Peyer's patch (tissue), 4 donors: Measurements from ENCODE around the gene GRPEL1.

ENCODE experiments used
- POLR2A ChIP-seq, 2 donors: fragments of 450-650 bp; IDR thresholded peaks; one replicate each; pipeline ENCODE4 v1.5.1; 2017; ENCODE audit warnings: antibody characterized with exemption in 2 of 2, mild to moderate bottlenecking in 2 of 2, moderate library complexity in 2 of 2
- TF ChIP-seq, protein P1 (sequence below), 6 experiments: fragments of 450-650 bp in 4 of 6; fragments of 200-600 bp in 2 of 6; sonication (generic) in 1 of 6; IDR thresholded peaks; one replicate each; pipeline ENCODE4 v1.5.1; 2017 to 2019; ENCODE audit warnings: antibody characterized with exemption in 6 of 6, mild to moderate bottlenecking in 3 of 6, moderate library complexity in 1 of 6

DNA sequence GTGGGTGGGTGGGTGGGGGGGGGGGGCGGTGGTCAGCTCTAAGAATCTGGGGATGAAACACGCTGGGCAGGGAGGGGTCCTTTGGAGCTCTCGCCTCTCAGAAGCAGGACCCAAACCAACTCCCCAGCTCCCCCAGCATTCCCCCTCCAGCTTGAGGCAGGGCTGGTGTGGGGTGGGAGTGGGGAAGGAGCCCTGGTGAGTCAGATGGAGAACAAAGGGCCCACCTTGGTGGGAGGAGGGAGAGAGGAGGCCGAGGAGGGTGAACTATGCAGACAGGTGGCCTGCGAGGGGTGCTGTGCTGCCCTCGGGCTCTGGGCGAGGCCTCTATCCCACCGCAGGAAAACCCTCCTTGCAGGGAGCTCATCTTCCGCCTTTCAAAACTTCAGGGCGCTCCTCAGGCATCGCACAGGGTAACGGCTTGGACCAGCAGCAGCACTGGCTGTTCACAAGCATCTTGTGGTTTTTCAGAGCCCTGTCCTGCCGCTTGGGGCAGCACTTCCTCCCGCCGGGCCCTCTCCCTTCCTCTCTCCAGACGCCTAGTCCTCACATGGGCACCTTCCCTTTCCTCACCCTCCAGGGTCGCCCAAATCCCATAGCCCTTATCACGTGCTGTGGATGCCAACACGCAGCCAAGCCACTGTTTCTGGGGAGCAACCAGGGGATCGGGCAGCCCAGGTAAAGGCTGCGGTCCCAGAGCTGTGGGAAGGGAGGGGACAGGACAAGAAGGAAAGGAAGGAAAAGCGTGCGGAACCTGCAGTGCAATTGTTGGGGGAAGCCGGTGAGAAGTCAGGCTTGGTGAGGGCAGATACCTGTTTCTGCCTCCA lies 34.0 kb upstream of the GRPEL1 start:
- TF ChIP-seq, protein P1, sequence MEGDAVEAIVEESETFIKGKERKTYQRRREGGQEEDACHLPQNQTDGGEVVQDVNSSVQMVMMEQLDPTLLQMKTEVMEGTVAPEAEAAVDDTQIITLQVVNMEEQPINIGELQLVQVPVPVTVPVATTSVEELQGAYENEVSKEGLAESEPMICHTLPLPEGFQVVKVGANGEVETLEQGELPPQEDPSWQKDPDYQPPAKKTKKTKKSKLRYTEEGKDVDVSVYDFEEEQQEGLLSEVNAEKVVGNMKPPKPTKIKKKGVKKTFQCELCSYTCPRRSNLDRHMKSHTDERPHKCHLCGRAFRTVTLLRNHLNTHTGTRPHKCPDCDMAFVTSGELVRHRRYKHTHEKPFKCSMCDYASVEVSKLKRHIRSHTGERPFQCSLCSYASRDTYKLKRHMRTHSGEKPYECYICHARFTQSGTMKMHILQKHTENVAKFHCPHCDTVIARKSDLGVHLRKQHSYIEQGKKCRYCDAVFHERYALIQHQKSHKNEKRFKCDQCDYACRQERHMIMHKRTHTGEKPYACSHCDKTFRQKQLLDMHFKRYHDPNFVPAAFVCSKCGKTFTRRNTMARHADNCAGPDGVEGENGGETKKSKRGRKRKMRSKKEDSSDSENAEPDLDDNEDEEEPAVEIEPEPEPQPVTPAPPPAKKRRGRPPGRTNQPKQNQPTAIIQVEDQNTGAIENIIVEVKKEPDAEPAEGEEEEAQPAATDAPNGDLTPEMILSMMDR (IDR thresholded peaks at IDR 0.05), result peak; percentile 23 to 82 (median 67)
- TF ChIP-seq POLR2A (IDR thresholded peaks at IDR 0.05), result no peak
